Hepatic stellate cell (primary cell): ENCODE measurements around the gene SIM2.

Experiments
- DNase-seq: peaks from one replicate; pipeline ENCODE4 v3.0.0; 2011; ENCODE audit warnings: low spot score

SIM2 gene

DNA sequence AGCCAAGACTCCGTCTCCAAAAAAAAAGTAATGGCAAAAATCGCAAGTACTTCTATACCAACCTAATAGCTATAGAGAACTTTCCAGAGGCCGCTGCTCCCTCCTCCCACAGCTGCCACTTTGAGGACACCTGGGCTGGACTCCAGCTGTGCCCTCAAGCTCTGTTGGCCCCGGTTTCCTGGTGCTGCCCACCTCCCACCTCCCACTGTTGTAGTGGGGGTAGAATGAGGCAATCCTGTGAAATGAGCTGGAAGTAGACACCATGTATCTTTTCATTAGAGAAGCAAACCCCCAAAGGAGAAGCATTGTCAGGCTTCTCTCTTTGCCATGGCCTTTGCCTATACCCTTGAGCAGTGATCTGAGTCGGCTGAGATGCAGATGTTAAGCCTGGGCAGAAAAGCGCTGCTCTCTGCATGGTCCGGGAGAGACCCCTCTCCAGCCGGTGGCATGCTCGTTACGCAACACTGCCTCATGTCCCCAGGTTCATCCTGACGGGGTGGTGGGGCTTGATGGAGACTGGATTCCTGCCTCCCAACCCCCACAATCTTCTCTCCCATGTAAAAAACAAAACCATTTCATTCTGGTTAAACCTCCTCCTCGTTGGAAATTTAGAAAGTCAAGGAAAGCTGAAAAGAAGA, 39.7 kb downstream of the SIM2 start:
- no peak for DNase-seq

GRCh38 chr21:36741506-36741905, 42.6 kb downstream of the SIM2 start:
- no peak for DNase-seq

- no peak for DNase-seq
Observed at GRCh38 chr21:36743008-36743407, 44.1 kb downstream of the SIM2 start.

DNA sequence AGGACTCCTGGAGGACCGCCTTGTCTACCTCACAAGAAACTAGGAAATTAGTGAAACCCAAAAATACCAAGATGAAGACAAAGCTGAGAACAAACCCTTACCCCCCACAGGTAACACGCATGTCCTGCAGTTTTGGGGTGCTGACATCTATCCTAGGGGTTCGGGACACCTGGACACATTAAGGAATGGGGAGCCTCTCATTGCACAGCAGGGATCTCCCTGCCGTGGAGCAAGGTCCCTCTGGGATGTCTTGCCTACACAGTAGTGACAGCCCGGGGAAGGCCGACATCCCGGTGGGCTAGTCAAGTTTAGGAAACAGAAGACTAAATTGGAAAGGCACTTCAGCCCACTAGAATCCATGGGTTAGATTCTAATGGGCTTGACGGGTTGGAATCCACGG, 44.5 kb downstream of the SIM2 start:
- no peak for DNase-seq

- no peak for DNase-seq
Observed at GRCh38 chr21:36744190-36744559, 45.3 kb downstream of the SIM2 start.

GRCh38 chr21:36744560-36745231, 45.8 kb downstream of the SIM2 start:
- peak; percentile 49 for DNase-seq

- DNase-seq, result no peak
Observed at GRCh38 chr21:36745459-36745858, 46.5 kb downstream of the SIM2 start.

DNA sequence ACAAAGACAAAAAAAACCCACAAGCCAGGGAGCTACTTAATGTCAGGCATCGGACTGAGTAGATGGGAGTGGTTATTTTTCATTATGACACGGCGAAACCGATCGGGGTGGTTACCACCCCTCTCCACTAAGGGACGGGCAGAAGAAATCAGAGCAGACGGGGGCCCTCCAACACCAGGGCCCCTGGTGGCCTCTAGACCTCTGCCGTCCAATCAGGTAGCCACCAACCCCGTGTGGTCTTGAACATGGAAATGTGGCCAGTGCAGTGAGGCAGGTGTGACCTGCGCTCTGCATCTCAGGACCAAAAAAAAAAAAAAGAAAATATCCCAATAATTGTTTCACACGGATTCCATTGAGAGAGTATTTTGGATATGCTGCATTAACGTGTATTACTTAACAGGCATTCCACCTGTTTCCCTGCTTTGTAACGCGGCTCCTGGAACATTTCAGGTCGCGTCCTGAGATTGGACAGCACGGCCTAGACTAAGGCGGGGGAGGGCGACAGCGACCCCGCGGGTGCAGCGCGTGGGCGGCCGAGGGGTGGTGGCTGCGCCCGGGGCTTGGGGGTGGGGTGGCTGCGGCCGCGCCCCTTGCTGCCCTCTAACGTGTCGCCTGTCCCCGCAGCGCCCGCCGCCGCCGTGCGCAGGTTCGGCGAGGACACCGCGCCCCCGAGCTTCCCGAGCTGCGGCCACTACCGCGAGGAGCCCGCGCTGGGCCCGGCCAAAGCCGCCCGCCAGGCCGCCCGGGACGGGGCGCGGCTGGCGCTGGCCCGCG, 48.3 kb downstream of the SIM2 start:
- no peak for DNase-seq

DNA sequence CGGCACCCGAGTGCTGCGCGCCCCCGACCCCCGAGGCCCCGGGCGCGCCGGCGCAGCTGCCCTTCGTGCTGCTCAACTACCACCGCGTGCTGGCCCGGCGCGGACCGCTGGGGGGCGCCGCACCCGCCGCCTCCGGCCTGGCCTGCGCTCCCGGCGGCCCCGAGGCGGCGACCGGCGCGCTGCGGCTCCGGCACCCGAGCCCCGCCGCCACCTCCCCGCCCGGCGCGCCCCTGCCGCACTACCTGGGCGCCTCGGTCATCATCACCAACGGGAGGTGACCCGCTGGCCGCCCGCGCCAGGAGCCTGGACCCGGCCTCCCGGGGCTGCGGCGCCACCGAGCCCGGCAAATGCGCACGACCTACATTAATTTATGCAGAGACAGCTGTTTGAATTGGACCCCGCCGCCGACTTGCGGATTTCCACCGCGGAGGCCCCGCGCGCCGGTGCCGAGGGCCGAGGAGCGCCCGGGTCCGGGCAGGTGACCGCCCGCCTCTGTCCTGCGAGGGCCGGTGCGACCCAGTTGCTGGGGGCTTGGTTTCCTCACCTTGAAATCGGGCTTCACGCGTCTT, 49.0 kb downstream of the SIM2 start:
- peak; percentile 44 for DNase-seq

DNA sequence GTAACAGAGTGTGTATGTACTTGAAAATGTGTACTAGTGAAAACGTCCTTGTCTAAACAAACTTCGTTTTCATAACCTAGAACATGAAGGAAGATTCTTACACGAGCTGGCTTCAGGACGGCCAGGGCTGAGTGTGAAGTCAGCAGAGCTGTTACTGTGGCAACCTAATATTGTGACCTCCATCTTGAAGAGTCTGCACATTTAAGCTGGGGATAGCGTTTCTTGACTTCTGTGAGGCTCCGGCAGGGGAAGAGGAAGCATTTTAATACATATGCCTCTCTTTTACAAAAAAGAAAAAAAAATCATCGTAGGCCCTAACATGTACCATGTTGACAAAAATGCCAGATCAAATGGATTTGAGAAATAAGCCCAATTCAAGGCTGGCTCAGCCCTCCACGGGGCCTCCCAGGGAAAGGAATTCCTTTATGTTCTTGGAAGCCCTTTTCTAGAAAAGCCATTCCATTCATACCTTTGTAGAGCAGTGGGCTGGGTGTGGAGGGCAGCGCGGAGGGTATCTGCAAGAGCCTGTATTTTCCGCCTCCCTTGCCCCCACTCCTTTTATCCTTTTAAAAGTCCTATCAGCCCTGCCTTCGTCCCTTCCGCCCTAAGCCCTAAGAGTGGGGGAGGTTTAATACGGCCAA, 51.1 kb downstream of the SIM2 start:
- DNase-seq, result no peak

- no peak for DNase-seq
Observed at GRCh38 chr21:36750576-36750959, 51.7 kb downstream of the SIM2 start.

DNA sequence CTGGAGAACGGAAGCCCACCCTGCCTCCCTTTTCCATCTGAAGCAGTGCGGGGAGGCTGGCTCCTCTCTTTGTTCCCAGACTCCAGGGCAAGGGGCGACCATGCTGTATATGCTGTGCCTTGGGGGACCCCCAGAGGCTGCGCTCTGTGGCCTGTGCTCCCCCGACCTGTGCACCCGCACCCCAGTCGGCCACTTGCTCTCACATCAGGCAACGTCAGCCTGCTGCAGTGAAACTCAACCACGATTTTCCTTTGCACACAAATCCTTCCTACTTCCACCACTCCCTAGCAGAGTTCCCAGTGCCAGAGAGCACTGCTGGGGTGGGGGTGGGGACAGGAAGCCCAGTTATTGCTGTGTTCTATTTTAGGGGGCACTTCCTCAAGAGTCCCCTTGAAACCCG, 52.5 kb downstream of the SIM2 start:
- DNase-seq, result no peak

DNA sequence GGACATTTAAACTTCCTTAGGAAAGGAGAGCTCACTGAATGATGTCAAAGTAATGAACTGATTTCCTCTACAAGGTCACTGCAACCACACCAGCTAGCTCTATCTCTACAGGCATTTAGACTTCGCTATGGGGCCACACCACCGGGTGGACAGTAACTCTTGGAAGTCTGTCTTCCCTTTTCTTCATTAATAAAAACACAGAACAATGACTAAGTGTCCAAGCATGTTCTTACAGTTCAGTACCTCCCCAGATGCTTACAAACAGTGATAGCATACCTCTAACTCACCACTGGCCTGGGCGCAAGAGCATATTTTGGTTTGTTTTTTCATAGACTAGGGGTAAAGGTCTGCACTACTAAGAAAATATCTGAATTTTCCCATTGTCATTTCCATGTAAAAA, 54.6 kb downstream of the SIM2 start:
- peak; percentile 37 for DNase-seq

- no peak for DNase-seq
Observed at GRCh38 chr21:36754241-36754898, 55.5 kb downstream of the SIM2 start.

DNA sequence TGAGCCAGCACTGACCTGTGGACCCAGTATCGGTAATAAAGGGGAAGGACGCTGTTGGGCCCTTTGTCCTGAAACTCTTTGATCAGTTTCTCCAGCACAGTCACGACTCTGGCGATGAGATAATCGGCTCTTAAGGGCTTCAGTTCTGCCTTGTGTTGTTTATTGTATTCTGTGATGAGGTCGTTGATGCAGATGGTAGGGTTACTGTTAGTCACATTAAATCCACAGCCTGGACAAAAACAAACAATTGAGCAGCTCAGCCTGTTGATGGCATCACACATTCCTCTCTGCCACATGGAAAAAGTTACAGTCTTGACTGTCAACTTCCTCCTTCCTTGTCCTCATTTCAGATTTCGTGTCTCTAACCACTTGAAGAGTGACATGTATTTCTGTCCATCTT, 57.6 kb downstream of the SIM2 start:
- DNase-seq, result peak; percentile 60

DNA sequence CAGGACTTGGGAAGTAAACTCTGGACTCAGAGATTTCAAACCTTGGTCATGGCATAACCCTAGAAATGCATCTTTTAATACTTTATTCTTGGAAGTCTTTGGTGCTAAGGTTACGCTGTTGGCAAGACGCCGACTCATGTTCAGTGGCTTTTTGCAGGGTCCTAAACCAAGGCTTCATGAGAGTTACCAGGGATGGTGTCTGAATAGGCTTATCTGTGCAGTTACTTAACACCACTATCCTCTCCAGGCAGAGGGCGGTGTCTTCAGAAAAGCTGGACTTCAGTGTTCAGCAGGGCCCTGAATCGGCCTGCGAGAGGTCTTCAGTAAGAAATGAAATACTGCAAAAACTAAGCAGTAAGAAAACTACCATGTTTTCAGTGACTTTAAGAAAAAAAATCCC, 58.3 kb downstream of the SIM2 start:
- no peak for DNase-seq

DNA sequence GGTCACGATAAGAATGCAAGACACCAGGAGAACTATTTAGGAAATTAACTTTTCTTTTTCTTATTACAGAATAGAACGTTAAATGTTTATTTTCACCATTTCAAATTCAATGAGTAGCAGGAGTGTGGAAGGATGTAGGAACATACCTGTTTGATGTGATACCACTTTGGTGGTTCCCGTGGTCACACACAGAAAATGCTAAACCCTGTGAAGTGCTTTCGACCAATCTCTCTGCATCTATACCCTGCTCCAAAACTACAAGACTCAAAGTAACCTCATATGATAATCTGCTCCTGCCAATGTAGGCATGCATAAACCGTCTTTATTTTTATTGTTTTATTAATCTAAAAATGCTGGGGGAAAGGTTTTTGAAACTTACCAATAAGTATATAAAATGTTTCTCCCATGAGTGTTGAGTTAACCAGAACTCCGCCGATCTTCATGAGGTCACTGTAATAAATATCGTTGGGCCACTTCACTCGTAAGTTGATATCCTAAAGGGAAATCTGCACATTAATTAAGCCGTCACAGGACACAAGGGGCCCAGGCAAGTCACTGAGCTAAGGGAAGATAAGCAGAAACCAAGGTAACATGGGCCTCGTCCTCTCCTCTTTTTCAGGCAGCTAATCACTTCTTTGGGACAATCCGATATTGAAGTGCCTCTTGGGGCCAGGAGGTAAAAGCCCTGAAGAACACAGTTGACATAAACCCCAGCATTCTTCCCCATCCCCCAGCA, 60.6 kb downstream of the SIM2 start:
- no peak for DNase-seq

GRCh38 chr21:36761685-36762084, 62.8 kb downstream of the SIM2 start:
- no peak for DNase-seq

DNA sequence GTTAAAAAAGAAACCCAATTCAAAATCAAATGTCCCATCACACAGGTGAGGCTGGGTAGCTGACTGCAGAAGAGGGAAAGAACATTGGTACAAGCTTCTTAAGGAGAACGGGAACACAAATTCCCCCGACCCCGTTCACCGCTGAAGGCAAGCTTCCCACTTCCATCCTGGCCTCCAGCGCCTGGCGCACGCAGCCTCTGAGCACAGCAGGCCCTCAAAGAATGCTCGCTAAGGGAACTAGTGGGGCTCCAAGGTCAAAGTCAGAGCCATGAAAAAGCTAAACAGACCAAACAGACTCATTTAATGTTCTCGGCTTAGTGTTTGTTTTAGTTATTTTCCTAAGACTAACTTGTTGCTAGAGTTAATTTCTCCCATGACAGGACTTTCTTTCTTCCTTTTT, 63.7 kb downstream of the SIM2 start:
- no peak for DNase-seq

- DNase-seq, result no peak
Observed at GRCh38 chr21:36763305-36763704, 64.4 kb downstream of the SIM2 start.

DNA sequence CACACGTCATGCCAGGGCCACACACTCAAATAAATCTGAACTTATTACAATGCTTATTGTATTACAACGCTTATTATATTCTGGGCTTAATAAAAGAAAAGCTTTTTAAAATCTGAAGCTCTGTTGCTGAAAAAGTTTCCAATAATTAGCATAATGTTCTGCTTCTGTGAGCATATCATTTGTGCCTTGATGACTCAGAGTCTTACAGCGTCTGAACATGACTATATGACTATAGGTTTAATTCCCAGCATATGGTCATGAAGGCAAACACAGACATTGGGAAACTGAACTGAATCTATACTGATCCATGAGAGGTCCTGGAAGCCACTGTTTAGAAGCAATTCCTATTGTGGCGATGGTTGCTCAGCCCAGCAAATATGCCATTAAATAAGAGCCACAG, 66.3 kb downstream of the SIM2 start:
- DNase-seq, result no peak
